GM19468 (cell line): ENCODE results near the gene TLE2.

Source experiments
- ATAC-seq: cut with Tn5 transposase; IDR thresholded peaks from one replicate; pipeline ENCODE4 v1.9.1; 2021; ENCODE audit warnings: mild to moderate bottlenecking, moderate library complexity, moderate number of reproducible peaks; ENCODE audit not compliant: unreplicated experiment; ENCODE audit errors: extremely low read depth

The TLE2 gene

DNA sequence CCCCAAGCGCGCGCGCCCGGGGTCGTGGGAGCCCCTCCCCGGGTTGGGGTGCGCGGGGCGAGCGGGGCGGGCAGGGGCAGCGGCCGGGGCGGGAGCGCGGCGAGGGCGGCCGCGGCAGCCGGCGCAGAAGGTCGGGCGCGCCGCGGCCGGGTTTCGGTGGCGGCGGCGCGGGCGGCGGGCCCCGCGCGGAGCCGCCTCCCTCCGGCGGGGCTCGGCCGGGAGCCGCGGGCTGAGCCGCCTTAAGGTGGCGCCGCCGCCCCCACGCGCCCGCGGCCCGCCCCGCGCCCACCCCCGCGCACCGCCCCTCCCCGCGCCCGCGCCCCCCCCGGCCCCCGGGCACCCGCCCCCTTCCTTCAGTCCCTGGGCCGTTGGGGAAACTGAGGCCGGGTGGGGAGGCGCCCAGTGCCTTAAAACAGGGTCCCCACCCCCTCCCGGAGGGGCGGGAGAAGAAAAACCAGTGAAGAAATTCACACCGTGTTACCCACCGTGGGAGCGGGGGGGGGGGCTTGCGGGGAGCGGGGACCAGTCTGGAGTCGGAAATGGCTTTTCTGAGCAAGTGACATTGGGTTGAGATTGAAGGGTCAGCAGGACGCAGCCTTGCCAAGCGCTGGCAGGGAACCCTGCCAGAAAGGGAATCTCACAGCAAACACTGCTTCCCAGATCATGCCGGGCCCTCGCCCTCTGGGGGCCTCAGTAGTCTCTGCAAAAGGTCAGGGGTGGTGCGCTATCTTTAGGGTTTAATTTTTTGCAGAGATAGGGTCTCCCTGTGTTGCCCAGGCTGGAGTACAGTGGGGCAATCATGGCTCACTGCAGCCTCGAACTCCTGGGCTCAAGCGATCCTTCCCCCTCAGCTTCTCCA is at the start of gene TLE2:
TLE2 (minus strand) TSS at position 216 of the 859 bp plus-strand sequence. CDS start 376 bp downstream, outside the sequence.
- ATAC-seq = no peak

DNA sequence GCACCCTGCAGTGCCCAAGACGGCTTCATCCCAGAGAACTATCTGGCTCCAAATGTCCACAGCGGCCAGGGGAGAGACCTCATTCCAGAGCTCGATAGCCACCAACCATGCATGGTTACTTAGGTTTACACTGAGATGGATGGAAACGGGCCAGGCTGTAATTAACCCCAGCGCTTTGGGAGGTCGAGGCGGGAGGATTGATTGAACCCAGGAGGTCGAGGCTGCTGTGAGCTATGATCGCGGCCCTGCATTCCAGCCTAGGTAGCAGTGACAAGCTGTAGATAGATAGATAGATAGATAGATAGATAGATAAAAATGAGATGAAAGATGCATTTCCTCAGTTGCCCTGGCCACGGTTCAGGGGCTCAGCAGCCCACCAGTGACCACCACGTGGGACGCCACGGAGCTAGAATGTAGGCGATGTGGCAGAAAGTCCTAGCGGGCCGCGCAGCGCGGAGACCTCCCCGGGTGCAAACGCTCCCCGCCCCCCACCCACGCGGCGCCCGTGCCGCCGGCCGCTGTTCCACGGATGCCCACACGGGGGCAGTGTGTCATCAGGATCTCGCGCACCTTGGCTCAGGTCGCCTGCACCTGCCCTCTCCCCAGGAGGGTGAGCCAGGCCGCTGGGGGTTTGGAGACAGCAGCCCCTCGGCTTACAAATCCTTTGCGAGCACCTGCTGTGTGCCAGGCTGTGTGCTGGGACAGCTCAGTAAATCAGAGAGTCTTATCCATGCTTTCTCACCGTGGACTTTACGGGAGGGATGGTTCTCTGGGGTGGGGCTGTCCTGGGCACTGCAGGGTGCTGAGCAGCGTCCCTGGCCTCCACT is 46.7 kb upstream of the TLE2 start:
- no peak for ATAC-seq

DNA sequence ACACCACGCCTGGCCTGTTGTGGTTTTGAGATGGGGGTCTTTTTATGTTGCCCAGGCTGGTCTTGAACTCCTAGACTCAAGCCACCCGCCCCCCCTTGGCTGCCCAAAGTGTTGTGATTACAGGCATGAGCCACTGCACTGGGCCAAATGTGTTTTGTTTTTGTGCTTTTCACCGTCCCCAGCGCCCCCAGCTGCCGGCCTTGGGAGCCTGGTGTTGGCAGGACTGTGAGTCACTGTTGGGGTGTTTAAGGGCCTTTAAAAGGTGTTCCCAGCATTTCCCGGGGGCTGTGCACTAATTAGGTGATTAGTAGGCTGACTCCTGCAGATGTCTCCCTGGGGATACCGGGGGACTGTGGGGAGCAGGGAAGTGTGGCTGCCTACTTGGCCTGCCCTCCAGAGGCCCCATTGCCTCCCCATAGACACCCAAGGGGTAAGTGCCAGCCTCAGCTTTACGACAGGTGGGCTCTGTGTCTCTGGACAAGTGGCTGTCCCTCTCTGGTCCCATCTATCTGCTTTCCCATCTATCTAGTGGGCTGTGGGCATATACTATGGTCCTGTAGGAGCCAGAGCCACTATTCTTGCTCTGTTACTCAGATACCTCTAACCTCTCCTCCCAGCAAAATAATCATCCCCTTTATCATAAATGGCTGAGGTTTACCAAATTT is 45.0 kb upstream of the TLE2 start:
- ATAC-seq = no peak

DNA sequence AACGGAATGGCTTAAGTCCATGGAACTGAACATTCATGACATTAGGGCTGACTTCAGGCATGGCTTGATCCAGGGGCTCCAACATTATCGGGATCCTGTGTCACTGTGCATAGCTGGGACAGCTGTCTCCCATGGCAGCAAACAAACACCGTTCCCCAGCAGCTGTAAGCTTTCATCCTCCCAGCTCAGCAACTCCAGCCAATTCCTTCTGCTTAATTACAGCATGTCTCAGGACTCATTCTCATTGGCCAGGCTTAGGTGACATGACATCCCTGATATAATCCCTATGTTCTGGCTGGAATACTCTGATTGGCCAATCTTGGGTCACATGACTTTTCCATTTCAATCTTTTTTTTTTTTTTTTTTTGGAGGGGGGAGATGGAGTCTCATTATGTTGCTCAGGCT is 44.1 kb upstream of the TLE2 start:
- ATAC-seq = no peak

DNA sequence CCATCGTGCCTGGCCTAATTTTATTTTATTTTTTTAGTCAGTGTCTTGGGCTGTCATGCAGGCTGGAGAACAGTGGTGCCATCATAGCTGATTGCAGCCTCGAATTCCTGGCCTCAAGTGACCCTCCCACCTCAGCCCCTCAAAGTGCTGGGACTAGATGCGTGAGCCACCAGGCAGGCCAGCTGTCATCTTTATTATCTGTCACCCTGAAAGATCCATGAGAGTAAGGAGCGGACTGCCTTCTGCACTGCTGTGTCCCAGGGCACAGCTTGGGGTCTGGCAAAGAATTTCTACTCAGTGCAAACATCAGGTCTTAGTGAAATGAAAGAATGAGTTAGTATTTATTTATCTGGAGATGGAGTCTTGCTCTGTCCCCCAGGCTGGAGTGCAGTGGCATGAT is 42.7 kb upstream of the TLE2 start:
- no peak for ATAC-seq

DNA sequence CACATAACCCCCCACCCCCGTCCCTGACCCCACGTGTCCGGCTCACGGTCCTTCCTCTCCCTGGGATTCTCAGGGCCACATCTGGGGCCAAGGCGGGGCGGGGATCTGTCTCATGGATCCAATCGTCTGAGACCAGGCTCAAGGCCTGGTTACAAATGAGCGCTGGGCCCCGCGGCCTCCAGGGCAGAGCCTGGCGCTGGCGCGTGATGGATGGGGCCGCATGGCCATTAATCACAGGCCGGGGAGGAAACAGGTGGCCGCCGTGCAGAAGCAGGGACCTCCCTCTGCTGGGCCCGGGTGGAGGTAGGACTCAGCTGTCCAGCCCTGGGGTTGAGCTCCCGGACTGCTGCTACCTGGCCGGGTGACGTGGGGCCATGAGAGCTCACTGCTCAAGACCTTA is 39.0 kb upstream of the TLE2 start:
- ATAC-seq = no peak

DNA sequence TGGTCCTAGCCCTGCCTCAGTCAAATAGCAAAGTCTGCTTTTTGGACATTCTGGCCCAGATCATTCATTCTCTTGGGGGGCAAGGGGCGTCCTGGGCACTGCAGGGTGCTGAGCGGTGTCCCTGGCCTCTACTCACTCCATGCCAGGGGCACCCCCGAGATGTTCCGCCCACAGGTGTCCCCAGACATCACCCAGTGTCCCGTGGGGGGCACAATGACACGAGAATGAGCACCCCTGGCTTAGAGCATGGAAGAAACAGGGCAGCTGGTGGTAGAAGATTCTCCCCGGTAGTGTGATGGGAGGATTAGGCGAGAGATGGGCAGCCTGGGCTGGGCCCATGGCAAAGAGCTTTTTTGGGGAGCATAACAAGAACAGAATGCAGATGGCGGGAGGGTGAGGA is 38.5 kb upstream of the TLE2 start:
- no peak for ATAC-seq

DNA sequence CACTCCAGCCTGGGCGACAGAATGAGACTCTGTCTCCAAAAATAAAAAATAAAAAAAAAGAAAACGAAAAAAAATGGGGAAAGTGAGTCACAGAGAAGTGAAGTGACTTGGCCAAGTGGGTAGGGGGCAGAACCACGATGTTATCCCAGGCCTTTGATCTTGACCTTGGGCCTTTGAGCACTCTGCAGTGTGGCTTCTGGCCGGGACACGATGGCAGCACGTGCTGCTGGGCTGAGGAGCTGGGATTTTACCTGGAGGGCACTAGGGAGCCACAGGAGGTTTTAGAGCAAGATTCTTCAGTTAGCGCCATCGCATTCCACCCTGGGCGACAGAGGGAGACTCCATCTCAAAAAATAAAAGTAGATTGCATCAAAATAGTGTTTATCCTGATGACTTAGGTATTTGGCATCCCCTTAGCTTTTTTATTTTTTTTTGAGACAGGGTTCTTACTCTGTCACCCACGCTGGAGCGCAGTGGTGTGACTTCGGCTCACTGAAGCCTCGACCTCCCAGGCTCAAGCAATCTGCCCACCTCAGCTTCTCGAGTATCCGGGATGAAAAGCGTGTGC is 37.5 kb upstream of the TLE2 start:
- ATAC-seq = no peak

DNA sequence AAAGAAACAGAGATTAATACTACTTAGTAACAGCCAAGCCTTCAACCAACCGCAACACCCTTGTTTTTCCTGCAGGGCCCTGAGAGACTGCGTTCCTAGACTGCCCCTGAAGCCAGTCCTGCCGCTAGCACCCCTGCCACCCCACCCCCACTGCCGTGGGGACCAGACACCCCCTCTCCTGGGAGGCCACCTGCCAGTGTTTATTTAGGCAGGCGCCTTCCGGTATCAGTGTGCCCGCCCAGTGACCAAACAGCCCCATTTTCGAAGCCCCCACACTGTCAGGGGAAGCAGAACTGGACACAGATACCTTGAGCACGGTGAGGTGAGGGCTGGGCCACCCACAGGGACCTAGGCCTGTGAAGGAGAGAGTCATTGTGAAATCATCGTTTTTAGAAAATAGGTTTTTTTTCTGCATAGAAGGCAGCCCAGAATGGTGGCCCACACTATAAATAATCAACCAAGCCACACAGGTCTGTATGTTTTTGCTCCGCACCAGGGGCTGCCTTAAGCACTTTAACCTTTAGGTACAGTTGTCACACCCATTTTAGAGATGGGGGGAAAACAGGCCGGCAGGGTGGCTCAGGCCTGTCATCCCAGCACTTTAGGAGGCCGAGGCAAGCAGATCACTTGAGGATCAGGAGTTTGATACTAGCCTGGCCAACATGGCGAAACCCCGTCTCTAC is 36.7 kb upstream of the TLE2 start:
- ATAC-seq = peak; percentile 27

DNA sequence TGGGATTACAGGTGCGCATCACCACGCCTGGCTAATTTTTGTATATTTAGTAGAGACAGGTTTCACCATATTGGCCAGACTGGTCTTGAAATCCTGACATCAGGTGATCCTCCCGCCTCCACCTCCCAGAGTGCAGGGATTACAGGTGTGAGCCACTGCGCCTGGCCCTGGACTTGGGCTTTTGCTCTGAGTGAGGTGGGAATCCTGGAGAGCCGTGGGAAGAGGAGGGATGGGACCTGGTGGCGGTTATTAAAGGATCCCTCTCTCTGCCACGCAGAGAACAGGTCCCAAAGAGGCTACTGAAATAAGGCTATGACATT is 34.9 kb upstream of the TLE2 start:
- no peak for ATAC-seq

DNA sequence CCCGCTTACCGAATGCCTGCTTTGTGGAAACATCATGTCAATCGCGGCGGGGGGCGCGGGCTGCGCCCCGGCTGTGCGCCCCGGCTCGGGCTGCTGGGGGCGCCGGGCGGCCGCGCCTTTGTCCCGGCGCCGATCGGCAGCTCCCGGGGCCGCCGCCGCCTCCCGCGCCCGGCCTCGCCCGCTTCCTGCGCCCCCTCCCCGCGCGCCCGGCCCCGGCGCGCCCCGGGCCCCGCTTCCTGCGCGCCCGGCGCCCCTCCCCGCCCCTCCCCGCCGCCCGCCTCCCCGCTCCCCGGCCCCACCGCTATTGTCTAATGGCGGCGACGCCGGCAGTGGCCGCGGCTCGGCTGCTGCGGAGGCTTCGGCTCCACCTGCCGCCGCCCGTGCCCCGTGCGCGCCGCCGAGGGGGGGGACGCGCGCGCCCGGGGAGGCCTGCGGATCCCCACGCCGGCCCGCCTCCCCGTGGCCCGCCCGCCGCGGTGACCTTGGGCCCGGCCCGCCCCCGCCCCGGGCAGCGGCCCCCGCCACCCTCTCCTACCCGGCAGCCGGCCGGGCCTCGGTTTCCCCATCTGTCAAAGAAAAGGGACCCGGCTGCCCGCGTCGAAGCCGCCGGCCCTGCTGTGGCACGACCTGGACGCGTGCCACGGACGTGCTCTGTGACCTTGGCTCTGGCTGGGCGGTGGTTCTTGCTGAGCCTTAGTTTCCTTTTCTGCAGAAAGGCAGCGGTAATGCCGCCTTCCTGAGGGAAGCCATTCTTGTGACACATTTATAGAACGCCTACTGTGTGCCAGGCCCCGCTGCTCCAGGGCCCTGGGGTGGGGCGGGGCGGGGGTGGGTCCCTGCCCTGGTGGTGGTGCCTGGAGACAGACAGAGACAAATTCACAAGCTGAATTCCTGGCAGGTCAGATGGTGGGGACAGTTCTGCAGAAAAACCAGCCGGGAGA is 33.4 kb upstream of the TLE2 start, which contains the start of gene TLE5:
TLE5 (minus strand) TSS at position 331 of the 941 bp plus-strand sequence; CDS start at position 36, 295 bp downstream.
- ATAC-seq = no peak

DNA sequence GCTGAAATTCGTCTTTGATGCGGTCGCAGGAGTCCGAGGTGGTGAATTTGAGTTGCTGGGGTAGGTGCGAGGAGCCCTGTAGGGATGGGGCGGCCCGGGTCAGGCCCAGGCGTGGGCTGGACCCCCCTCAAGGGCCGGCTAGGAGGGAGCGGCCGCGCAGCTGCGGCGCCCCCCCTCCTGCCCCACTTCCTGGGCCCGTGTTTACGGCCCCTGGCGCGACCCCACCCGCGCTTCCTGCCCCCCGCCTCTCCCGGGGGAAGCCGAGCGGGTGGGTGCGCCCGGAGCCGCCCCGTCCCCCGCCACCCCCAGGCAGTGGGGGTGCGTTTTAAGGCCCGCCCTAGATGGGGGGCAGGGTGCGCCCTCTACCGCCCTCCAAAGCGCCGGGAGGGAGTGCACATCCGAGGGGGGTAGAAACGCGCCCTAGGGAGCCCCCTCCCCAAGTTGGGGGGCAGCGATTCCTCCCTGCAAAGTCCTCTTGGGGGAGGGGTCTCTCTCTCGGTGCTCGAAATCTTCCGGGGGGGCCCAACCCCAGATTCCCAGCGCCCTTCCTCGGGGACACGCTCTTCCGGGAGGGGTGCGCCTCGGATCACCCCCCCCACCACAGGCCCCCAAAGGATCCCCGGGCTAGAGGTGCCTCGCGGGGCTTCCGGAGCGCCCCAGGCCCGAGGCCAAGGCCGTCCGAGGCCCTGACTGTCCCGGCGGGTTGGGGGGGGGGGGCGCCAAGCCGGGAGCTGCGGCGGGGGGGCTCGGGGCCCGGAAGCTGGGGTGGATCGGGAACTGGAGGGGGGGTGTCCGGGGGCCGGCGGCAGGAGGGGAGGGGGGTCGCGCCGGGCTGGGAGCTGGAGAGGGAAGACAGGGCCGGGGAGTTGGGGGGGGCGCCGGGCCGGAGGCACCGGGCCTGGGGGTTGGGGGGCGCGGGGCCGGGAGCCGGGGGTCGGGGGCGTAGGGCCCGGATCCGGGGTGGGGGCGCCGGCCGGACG is 32.4 kb upstream of the TLE2 start:
- no peak for ATAC-seq

DNA sequence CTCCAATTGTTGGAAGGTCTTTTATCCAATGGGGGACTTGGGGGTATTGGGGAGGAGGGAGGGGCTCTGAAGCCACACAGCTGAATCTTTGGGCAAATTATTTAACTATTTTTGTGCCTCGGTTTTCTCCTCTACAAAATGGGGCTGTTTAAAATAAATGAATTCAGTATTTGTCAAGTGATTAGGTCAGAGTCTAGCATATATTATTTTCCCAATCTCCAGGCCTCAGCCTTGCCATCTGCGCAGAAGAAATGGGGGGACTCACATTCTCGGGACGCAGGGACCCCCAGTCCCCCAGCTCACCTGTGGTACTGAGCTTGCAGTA is 31.7 kb upstream of the TLE2 start:
- no peak for ATAC-seq

DNA sequence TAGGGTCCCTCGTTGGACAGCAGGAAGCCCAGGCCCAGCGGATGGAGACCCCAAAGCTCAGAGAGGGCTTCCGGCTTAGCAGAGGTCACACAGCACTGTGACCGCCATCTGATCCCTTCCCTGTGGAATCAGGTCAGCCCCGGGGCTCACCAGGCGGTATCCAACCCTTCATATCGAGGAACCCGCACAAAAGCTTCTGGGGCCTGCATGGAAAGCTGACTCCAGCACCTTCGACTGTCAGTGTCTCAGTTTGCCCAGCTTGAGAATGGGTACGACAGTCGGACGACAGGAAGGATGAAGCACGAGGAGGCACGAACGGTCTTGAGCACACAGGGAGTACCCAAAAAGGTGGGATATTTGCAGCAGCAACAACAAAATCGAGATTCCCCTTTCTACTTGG is 30.6 kb upstream of the TLE2 start:
- no peak for ATAC-seq

DNA sequence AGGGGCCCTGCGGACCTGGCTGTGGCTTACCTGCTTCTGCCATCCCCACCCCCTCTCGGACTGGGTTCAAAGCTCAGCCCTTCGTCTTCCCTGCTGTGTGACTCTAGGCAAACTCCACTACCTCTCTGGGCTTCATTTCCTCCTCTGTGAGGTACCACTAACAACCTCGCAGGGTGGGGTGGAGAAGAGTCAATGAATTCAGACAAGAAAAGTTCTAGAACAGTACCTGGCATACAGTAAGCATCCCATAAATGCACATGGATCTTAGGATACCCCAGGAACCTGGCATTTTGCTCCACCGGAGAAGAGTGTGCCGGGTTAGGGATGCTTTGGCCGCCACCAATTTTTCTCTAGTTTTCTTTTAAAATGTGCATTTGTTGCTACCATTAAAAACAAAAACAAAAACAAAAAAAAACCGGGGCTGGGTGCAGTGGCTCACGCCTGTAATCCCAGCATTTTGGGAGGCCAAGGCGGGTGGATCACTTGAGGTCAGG is 29.8 kb upstream of the TLE2 start:
- no peak for ATAC-seq

DNA sequence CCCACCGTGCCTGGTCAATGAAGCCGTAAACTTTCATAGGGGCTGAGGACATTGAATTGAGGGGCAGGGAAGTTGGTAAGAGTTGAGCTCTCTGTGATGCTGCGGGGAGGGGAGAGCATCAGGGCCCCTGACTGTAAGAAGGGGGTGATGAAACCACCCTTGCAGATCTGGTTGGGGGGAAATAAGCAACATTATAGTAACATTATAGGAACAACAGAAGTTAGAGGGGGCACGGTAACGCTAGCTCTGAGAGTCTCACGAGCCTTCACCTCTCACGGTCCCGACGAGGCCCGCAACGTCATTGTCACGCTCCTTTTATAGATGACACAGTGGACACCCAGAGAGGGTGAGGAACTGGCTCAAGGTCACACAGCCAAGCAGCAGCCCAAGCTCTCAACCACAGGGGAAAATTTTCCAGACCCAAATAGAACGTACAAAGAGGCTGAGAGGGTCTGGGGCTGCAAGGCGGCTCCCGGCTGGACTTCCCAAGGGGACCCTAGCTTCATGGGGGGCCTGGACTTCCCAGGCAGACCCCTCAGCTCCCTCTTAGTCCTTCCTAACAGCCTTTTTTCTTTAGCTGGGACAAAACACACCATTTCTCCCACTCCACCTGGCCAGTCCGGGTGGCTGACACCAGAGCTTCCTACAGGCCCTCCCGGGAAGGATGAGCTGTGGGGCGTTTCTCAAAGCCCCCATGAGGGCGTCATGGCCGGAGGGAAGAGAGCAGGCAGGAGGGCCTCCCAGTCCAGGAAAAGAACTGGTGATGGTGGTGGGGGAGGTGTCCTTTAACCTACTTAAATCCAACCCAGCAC is 29.1 kb upstream of the TLE2 start:
- ATAC-seq = no peak

DNA sequence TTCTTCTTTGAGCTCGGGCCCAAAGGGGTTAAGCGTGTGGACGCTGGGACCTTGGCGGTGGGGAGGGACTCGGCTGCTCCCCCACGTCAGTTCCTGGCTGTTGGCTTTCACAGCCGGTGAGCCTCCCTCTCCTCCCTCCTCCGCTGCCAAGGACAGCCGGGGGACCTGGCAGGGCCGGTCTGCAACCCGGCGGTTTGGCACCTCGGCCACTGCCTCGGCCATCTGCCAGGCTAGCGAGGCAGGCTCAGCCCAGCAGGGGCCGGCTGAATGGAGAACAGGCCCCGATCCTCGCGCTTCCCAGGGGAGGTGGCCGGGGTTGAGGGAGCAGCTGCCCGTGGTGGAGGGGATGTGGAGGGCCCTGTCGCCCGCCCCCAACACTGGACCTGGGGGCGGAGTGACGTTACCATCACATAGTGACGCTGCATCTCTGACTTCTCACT is 28.2 kb upstream of the TLE2 start:
- no peak for ATAC-seq
